HepG2 (cell line): Measurements from ENCODE around the gene ST3GAL2. TPM values are rescaled to one million over a fixed set of nuclear protein-coding genes. Genes with fewer than 3 reads are reported as not detected.

Experiments used
- ARNT ChIP-seq: fragments of 450-650 bp; IDR thresholded peaks from 2 replicates; pipeline ENCODE4 v1.6.1; 2017
- GTF2F1 ChIP-seq: fragments of 150-350 bp; IDR thresholded peaks from 2 replicates; pipeline ENCODE4 v1.6.1; 2014; ENCODE audit warnings: low read length
- IKZF5 ChIP-seq: IDR thresholded peaks from 2 replicates; pipeline ENCODE4 v1.6.1; 2018; ENCODE audit warnings: missing genetic modification reagents, mild to moderate bottlenecking, missing compliant biosample characterization
- JDP2 ChIP-seq: sonication (generic); formaldehyde crosslinking; IDR thresholded peaks from 2 replicates; pipeline ENCODE4 v1.8.1; 2022; ENCODE audit warnings: missing genetic modification reagents, borderline replicate concordance
- SALL2 ChIP-seq: sonication (generic); formaldehyde crosslinking; IDR thresholded peaks from 2 replicates; pipeline ENCODE4 v1.8.1; 2023; ENCODE audit warnings: mild to moderate bottlenecking, missing genetic modification reagents, inconsistent platforms
- SIX4 ChIP-seq: sonication (generic); formaldehyde crosslinking; IDR thresholded peaks from 2 replicates; pipeline ENCODE4 v1.4.0; 2020; ENCODE audit warnings: missing genetic modification reagents
- SKIL ChIP-seq: sonication (generic); formaldehyde crosslinking; IDR thresholded peaks from 2 replicates; pipeline ENCODE4 v1.8.0; 2022; ENCODE audit warnings: missing genetic modification reagents, mild to moderate bottlenecking, moderate library complexity, borderline replicate concordance
- SMAD3 ChIP-seq: sonication (generic); formaldehyde crosslinking; IDR thresholded peaks from 2 replicates; pipeline ENCODE4 v1.4.0; 2020; ENCODE audit warnings: missing genetic modification reagents
- SMARCE1 ChIP-seq: fragments of 450-650 bp; IDR thresholded peaks from 2 replicates; pipeline ENCODE4 v1.6.1; 2017; ENCODE audit warnings: borderline replicate concordance
- TEAD3 ChIP-seq: optimal IDR thresholded peaks from 2 replicates; pipeline ENCODE3; 2016; ENCODE audit warnings: borderline replicate concordance
- ZBTB42 ChIP-seq: sonication (generic); formaldehyde crosslinking; IDR thresholded peaks from 2 replicates; pipeline ENCODE4 v1.5.0; 2020; ENCODE audit warnings: mild to moderate bottlenecking, missing genetic modification reagents
- ZHX1 ChIP-seq: sonication (generic); formaldehyde crosslinking; IDR thresholded peaks from 2 replicates; pipeline ENCODE4 v1.8.1; 2022; ENCODE audit warnings: low read depth, mild to moderate bottlenecking, missing genetic modification reagents
- ZNF326 ChIP-seq: sonication (generic); formaldehyde crosslinking; IDR thresholded peaks from 2 replicates; pipeline ENCODE4 v1.4.0; 2020; ENCODE audit warnings: missing genetic modification reagents, borderline replicate concordance
- ZZZ3 ChIP-seq: sonication (generic); formaldehyde crosslinking; IDR thresholded peaks from 2 replicates; pipeline ENCODE4 v1.4.0; 2020; ENCODE audit warnings: missing genetic modification reagents, mild to moderate bottlenecking, borderline replicate concordance
- polyA plus RNA-seq, 8 experiments: library from polyadenylated mRNA; depleted of rRNA in 3 of 8; stranded (reverse) in 7 of 8; unstranded in 1 of 8; fragments of >200 nt; fragmentation: Illumina TruSeq in 4 of 8; extraction: Trizol in 4 of 8; gene quantifications; 2 replicates each; pipeline versions ENCODE4 v1.2.1 to v1.2.3, GENCODE V29; 2011 to 2016; ENCODE audit warnings: low read depth in 4 of 8, missing spikeins in 1 of 8, mixed read lengths in 1 of 8; ENCODE audit not compliant: insufficient read depth in 1 of 8
- total RNA-seq, 5 experiments: library from RNA; depleted of rRNA; stranded (reverse); fragments of >200 nt; fragmentation: Illumina TruSeq; extraction: Trizol; gene quantifications; 2 replicates each; pipeline ENCODE4 v1.2.3, GENCODE V29; 2016; ENCODE audit warnings: low read depth in 1 of 5
- TF ChIP-seq, protein P1 (sequence below): IDR thresholded peaks from 2 replicates; pipeline ENCODE4 v1.6.1; 2016
- TF ChIP-seq, protein P2 (sequence below): sonication (generic); formaldehyde crosslinking; IDR thresholded peaks from 2 replicates; pipeline ENCODE4 v1.4.0; 2020; ENCODE audit warnings: mild to moderate bottlenecking, missing genetic modification reagents
- TF ChIP-seq, protein P3 (sequence below): sonication (generic); formaldehyde crosslinking; IDR thresholded peaks from 2 replicates; pipeline ENCODE4 v1.4.0; 2020; ENCODE audit warnings: missing genetic modification reagents
- TF ChIP-seq, protein P4 (sequence below): IDR thresholded peaks from 2 replicates; pipeline ENCODE4 v1.6.1; 2016; ENCODE audit warnings: missing genetic modification reagents, missing compliant biosample characterization
- TF ChIP-seq, protein P5 (sequence below): sonication (generic); formaldehyde crosslinking; IDR thresholded peaks from 2 replicates; pipeline ENCODE4 v1.4.0; 2020; ENCODE audit warnings: mild to moderate bottlenecking, missing genetic modification reagents

The ST3GAL2 gene
- total and polyA plus RNA-seq, 2 of the 13 experiments (the other 11 are each of a cell fraction or from before 2014, with no cell fraction given): 16.3 to 24.9 TPM

DNA sequence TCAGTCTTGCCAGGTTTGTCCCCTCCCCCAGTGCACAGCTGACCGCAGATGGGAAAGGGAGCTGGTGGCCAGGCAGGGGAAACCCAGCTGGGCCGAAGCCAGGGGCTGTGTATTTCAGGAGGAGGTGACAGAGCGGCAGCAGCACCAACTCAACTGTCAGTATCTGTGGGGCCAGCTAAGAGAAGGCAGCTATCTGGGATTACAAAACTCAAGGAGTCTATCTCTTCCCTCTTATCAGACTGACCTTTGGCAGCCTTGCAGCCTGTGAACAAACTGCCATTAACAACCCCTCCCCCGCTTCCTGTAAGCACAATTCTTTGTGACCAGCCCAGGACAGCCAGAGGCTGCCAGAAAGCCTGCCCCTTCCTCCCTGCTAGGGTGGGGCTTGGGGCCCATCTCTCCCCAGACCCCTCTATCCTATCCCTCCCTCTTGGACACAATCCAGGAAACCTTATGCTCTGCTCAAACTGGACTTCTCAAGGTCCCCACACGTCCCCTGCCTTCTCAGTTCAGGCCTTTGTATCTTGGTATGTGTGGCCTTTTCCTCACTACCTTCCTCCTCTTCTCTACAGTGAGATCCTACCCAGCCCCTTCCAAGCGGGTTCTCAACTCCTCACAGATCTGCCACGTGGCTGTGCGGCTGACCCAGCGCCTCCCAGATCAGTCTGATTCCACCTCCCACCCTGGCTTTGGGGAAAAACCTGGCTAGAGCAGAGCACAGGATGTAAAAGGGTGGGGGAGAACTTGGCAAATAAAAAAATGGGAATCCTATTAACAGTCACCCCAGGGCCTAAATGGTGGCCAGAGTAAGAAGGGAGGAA is 10.5 kb downstream of the ST3GAL2 start (continued):
- TF ChIP-seq, protein P1, sequence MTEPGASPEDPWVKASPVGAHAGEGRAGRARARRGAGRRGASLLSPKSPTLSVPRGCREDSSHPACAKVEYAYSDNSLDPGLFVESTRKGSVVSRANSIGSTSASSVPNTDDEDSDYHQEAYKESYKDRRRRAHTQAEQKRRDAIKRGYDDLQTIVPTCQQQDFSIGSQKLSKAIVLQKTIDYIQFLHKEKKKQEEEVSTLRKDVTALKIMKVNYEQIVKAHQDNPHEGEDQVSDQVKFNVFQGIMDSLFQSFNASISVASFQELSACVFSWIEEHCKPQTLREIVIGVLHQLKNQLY (CRISPR knock-in tag): peak; percentile 74
- no peak for TF ChIP-seq ARNT
- no peak for TF ChIP-seq ZBTB42
- peak; percentile 52; the same call in 1 of the 2 replicates for TF ChIP-seq SMAD3 (CRISPR knock-in tag)
- no peak for TF ChIP-seq JDP2
- TF ChIP-seq ZZZ3 (CRISPR knock-in tag): peak; percentile 65; the same call in 1 of the 2 replicates
- TF ChIP-seq SMARCE1: no peak
- TF ChIP-seq, protein P2, sequence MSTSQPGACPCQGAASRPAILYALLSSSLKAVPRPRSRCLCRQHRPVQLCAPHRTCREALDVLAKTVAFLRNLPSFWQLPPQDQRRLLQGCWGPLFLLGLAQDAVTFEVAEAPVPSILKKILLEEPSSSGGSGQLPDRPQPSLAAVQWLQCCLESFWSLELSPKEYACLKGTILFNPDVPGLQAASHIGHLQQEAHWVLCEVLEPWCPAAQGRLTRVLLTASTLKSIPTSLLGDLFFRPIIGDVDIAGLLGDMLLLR (CRISPR knock-in tag): no peak
- no peak for TF ChIP-seq GTF2F1
- TF ChIP-seq, protein P3, sequence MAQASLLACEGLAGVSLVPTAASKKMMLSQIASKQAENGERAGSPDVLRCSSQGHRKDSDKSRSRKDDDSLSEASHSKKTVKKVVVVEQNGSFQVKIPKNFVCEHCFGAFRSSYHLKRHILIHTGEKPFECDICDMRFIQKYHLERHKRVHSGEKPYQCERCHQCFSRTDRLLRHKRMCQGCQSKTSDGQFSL (CRISPR knock-in tag): peak; percentile 58
- TF ChIP-seq SIX4 (CRISPR knock-in tag): peak; percentile 71
- peak; percentile 92 for TF ChIP-seq SALL2 (CRISPR knock-in tag)
- TF ChIP-seq, protein P4, sequence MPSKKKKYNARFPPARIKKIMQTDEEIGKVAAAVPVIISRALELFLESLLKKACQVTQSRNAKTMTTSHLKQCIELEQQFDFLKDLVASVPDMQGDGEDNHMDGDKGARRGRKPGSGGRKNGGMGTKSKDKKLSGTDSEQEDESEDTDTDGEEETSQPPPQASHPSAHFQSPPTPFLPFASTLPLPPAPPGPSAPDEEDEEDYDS (CRISPR knock-in tag): peak; percentile 78
- TF ChIP-seq, protein P5, sequence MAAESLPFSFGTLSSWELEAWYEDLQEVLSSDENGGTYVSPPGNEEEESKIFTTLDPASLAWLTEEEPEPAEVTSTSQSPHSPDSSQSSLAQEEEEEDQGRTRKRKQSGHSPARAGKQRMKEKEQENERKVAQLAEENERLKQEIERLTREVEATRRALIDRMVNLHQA (CRISPR knock-in tag): 0 out of 2 replicates have a peak, but pooled peaks have one; percentile 54
- peak; percentile 88; the same call in 1 of the 2 replicates for TF ChIP-seq ZHX1 (CRISPR knock-in tag)
- TF ChIP-seq ZNF326 (CRISPR knock-in tag): no peak
- TF ChIP-seq TEAD3 (CRISPR knock-in tag): peak; percentile 11
- TF ChIP-seq SKIL (CRISPR knock-in tag): peak; percentile 81
- TF ChIP-seq IKZF5: peak; percentile 98
